ENCODE data around the gene CLDN14.

- TF ChIP-seq, protein P1, sequence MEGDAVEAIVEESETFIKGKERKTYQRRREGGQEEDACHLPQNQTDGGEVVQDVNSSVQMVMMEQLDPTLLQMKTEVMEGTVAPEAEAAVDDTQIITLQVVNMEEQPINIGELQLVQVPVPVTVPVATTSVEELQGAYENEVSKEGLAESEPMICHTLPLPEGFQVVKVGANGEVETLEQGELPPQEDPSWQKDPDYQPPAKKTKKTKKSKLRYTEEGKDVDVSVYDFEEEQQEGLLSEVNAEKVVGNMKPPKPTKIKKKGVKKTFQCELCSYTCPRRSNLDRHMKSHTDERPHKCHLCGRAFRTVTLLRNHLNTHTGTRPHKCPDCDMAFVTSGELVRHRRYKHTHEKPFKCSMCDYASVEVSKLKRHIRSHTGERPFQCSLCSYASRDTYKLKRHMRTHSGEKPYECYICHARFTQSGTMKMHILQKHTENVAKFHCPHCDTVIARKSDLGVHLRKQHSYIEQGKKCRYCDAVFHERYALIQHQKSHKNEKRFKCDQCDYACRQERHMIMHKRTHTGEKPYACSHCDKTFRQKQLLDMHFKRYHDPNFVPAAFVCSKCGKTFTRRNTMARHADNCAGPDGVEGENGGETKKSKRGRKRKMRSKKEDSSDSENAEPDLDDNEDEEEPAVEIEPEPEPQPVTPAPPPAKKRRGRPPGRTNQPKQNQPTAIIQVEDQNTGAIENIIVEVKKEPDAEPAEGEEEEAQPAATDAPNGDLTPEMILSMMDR (conservative IDR thresholded peaks at IDR 0.05; ENCODE audit: low read depth, low read length), result no peak
- TF ChIP-seq EZH2phosphoT487 (IDR thresholded peaks at IDR 0.05; ENCODE audit: borderline replicate concordance, low read length) (no peak), EZH2 (IDR thresholded peaks at IDR 0.05; ENCODE audit: low read length, unreplicated experiment) (no peak)
Measured at GRCh38 chr21:36489776-36490165, 9.8 kb upstream of the CLDN14 start.
